NCI-H82 treated with DMSO at 0.1 percent for 48 hours (cell line): Measurements from ENCODE around the gene BICD1.
"Not testable (repeated sequence)": the region's sequence is repeated elsewhere in the genome, so short reads cannot be mapped to it uniquely, and the experiment has no call there.

ENCODE experiments used
- DNase-seq: peaks from one replicate; lab custom pipeline; 2025; ENCODE audit not compliant: unreplicated experiment; lab: John Stamatoyannopoulos, UW

The BICD1 gene

DNA sequence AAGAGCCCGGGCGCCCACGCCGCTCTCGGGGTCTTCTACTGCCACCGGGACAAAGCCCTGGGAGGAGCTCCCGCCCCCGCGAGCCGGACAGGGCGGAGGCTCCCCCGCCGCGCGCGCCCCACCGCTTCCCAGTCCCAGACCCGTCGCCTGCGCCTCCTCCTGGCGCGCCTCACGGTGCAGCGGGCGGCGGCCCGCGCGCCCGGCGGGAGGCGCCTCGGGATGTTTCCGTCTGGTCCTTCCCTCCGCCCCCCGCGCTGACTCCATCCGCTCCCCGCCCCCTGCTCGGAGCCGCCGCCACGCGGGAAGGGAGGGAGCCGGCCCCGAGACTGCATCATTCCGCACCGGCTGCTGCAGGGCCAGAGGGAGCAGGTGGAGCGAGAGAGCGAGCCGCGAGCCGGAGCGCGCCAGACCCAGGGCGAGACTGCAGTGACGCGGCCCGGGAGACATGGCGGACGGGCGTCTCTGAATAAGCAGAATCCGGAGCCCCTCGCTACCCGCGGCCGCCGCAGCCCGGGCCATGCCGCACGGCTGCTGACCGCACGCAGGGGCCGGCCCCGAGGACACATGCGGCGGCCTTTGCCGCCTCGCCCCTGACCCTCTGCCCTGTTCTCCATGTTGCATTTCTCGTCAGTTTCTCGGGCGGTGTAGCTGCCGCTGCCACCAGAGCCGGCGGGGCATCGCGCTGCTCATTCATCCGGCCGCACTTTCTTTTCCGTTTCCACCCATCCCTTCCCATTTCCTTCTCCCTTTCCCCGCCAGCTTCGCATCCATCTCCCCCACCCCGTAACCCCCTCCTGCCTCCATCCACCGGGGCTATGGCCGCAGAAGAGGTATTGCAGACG, at the start of gene BICD1:
BICD1 (plus strand) TSS at position 331 of the 842 bp plus-strand sequence; CDS start at position 816, 485 bp downstream.
- peak; percentile 73 for DNase-seq

DNA sequence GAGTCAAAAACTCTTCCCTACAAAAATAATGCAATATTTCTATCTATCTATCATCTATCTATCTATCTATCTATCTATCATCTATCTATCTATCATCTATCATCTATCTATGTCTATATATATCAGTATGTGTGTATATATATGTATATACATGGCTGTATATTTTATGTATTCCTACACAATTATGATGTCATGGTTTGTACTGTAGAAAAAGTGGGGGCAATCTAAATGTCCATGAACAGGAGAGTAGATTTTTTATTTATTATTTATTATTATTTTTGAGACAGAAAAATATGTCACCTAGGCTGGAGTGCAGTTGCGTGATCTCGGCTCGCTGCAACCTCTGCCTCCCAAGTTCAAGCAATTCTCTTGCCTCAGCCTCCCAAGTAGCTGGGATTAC, 45.6 kb upstream of the BICD1 start:
- no peak for DNase-seq

DNA sequence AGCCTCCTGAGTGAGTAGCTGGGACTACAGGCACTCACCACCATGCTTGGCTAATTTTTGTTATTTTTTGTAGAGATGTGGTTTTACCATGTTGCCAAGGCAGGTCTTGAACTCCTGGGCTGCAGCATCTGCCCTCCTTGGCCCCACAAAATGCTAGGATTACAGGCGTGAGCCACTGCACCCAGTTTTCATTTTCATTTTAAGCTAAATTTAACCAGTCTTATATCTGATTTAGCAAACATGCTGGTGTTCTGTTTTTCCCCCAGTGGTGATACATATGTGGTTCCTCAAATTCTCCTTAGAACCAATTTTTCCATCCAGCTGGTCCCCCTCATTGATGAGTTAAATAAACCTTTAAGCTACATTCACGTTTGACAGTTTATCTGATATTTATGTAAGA, 43.8 kb upstream of the BICD1 start:
- DNase-seq: no peak

DNA sequence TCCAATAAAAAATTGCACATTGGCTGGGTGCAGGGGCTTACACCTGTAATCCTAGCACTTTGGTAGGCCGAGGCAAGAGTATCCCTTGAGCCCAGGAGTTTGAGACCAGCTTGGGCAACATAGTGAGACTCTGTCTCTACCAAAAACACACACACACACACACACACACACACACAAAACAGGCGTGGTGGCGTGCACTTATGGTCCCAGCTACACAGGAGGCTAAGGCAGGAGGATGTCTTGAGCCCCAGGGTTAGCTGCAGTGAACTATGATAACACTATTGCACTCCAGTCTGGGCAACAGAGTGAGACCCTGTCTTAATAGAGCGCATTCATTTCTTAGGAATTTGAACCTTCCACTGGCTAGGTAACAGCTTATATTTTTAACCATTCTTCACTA, 42.9 kb upstream of the BICD1 start:
- no peak for DNase-seq

DNA sequence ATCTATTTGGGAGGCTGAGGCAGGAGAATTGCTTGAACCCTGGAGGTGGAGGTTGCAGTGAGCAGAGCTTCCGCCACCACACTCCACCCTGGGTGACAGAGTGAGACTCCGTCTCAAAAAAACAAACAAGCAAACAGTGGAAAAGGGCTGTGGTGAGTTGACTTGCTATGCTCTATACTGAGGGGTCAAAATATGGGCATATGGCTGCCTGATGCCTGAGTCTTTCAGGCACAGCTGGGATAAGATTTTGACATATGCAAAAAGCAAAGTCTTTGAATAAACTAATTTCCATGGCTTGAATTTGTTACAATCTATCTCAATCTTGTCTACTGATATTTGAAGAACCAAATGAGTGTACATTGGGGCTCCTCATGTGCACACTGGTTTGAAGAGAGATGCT, 40.4 kb upstream of the BICD1 start:
- DNase-seq: no peak

DNA sequence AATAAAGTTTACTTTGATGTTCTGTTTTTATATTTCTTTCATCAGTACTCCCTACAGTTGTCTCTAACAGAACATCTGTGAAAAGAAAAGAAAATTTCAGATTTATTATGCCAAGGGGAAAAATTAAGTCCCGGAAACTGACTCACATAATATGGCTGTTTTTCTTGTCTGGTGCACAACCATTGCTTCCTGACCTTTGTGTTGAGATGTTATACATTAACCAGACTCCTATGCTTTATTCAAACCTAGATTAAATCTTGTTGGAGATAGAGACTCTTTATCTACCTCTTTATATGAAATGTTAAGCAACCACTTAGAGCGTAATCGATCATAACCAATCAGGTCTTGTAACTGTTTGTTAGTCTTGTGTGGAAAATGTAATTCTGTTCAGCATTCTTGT, 37.6 kb upstream of the BICD1 start:
- no peak for DNase-seq

DNA sequence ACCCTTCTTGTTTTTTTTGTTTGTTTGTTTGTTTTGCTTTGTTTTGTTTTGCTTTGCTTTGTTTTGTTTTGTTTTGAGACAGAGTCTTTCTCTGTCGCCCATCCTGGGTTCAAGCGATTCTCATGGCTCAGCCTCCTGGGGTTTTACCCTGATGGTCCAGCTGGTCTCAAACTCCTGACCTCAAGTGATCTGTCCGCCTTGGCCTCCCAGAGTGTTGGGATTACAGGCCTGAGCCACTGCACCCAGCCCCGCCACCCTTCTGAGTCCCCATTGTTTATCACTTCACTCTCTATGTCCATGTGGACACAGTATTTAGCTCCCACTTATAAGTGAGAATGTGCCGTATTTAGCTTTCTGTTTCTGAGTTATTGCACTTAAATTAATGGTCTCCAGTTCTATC, 36.9 kb upstream of the BICD1 start:
- no peak for DNase-seq

DNA sequence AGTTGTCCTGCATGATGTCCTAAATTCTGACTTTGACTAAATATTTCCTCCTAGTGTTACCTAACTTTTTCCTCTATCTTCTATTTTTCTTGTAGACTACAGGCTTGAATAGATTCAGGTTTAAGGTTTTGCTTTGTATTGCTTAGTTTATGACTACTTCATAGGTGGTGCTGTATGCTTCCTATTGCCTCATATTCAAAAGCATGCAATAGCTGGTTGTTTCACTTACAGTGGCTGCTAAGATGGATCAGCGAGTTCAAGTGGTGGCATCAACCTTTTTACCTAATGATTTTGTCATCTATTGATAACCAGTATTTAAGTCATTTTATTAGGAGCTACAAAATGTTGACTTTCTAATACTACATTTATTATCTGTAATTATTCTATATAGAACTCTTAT, 36.3 kb upstream of the BICD1 start:
- no peak for DNase-seq

DNA sequence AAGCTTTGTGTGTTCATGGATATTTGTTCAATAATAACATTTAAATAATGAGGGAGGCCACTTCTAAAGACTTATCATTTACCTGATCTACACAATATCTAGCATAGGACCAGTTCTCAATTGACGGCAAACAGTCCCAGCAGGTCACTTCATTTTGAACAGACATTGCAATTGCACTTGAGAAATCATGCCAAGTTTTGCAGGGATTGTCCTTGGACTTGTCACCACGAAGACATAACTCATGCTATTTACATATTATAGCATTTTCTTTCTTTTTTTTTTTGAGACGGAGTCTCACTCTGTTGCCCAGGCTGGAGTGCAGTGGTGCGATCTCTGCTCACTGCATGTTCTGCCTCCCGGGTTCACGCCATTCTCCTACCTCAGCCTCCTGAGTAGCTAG, 34.5 kb upstream of the BICD1 start:
- DNase-seq: no peak

DNA sequence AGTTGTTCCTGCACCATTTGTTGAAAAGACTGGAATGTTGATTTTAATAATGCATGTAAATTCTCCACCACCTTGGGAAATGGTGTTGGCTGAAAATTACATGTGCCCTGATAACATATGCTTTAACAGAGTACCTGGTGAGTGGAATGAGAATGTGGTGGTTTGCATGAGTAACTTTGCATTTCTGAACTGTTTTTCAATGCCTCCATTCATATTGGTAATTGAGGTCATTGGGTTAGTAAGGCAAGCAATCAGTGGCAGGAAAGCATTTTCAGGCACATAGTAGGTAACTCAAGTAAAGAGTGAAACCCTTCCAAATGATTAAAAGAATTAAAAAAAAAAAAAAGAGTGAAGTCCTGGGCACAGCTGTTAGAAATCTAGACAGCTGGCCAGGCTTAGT, 32.2 kb upstream of the BICD1 start:
- DNase-seq: no peak

DNA sequence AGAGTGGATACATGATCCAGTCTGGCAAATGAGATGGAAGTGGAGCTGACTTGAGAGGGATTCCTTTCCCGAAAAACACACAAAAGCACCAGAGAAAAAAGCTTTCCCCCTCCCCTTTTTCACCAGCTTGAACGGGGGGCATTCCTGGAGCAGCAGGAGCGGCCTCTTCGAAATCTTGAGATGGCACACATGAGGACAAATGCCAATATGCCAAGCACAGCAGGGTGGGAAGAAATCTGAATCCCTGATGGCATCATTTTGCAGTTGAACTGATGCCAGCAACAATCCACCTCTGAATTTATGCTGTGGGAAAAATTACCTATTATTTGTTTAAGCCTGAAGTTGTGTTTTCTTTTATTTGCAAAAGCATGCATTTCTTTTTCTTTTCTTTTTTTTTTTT, 29.7 kb upstream of the BICD1 start:
- no peak for DNase-seq

DNA sequence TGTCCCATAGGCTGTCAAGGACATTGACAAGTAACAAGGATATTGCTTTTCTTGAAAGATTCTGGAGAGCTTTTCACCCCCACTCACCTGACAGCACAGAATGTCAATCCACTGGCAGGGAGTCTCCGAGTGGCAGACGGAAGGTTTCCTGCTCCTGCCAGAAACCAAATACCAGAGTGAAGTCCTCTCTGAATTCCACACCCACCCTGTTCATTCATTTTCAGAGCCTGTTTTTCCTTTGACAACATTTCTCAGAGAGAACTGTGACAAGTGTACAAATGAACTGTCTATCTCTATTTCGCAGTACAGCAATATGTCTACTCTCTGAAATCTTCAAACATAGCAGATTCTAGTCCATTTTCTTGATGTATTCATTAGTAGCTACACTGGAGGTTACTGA, 26.2 kb upstream of the BICD1 start:
- no peak for DNase-seq

DNA sequence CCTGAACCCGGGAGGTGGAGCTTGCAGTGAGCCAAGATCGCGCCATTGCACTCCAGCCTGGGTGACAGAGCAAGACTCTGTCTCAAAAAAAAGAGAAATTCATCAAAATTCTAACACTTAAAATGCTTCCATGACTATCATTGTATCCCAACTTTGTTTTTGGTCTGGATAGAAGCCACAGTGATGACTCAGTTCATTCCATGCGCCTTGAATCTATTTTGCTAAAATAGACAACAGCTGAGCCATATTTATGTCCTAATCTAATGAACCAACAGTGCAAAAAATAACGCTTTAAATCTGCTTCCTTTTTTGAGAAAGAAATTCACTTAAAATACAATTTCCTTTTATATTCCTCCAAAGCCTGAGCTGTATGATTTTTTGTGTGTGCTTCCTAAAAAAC, 23.2 kb upstream of the BICD1 start:
- no peak for DNase-seq

DNA sequence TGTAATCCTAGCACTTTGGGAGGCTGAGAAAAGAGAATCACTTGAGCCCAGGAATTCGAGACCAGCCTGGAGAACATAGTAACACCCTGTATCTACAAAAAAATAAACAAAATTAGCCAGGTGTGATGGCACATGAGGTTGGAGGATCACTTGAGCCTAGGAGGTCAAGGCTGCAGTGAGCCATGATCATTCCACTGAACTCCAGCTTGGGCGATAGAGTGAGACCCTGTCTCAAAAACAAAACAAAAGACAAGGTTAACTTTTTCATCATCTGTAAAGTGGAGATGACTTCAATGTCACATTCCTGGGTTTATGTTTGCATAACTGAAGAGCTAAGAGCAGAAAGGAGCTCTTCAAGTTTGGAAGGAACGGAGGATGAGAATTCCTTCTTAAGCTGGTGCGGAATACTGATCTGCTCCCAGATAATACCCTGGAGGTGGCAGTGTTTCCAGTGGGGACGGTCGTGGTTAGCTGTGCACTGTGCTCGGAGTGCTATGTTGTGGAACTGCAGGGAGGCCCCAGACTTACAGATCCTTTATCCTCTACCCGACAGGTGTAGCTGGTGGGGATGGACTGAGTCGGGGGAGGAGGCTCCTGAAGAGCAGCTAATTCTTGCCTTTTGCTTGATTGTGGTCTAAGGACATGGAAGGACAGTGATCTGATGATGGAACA, 22.5 kb upstream of the BICD1 start:
- DNase-seq: no peak

DNA sequence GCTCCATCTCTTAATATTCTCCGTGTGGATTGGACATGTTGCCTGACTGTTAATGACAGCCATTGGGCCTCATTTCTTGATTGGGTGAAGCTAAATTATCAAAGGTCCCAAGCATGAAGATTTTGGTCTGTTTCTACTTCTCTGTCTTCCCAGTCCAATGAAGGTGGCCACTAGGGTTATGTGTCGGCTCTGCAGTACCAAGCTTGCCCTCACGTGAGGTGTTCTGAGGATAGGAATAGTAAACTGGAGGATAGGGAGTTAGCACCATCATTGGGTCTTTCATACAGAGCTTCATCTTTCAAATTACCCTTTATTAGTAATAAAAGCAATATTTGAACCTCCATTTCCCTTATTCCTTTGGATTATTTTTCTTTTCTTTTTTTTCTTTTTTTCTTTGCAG, 21.9 kb upstream of the BICD1 start:
- DNase-seq: no peak

DNA sequence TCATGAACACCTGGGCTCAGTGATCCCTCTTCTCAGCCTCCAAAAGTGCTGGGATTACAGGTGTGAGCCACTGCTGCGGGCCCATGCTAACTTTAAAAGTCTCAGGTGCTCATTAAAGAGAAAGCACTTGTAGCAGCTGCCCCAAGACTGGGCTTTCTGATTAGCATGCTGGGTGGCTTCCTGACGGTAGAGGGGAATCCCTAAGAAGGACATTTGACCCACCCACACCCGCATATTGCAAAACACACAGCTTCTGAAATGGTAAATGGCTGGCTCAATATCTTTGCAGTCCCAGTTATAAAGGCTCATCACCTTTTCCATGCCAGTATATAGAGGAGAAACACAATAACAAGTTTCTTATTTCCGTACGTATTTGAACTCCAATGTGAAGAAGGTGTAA, 19.3 kb upstream of the BICD1 start:
- no peak for DNase-seq

DNA sequence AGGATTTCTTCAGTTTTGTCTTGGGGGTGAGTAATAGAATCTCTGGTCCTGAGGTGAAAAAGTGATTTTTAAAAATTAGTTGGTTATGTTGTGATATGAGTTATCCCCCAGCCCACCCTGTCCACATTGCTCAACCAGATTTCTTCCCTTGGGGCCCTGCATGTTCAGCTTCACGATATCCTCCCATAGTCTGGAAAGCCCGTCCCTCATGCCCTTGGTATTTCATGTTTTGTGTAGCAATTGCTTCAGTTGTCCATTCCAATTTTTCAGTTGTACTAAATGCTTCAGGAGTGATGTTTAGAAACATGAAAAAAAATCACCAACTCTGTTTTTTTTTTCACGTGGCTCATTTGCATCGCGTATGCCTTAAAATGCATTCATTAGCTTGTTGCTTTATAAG, 17.5 kb upstream of the BICD1 start:
- DNase-seq: no peak

DNA sequence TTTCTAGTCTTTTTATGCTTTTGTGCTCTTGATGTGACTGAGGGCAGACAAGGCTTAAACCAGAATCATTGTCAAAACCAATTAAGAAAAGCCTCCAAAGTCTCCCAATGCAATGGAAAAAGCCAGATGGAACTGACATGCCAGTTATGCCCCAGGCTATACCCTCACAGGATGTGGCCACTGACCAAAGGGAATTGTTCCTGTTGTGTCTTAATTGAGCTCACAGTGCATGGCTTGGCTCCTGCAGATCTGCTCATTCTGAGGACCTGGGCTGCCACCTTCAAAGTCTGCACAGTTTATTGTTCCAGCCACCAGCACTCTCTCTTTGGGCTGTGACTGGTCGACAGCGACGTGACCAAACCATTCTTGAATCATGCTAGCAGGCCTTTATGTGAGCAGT, 17.1 kb upstream of the BICD1 start:
- no peak for DNase-seq

DNA sequence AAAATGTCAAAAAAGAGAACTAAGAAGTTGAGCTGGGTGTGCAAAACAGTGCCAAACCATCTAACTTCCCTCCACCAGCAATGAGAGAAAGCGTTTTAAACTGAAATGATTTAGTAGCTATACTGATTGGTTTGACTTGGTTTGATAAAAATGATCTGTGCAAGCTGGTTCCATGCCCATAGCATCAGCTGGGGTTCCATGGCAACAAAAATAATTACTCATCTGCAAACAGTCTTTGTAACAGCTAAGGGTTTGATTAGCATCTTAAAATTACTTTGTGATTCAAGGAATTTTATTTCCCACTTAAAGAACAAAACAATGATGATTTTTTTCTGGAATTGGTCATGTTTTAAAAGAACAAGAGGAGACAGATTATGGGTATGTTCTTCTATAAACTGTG, 15.0 kb upstream of the BICD1 start:
- no peak for DNase-seq

DNA sequence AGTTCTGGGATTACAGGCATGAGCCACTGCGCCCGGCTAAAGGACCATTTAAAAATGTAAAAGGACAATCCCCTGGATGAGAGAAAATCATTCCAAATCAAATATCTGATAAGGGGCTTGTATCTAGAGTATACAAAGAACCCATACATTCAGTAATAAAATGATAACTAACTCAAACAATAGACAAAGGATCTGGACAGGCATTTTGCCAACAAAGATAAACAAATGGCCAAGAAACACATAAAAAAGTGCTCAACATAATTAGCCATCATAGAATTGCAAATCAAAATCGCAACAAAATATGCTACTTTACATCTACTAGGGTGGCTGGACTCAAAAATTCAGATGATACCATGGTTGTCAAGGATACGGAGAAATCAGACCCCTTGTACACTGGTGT, 8.5 kb upstream of the BICD1 start:
- DNase-seq: no peak

DNA sequence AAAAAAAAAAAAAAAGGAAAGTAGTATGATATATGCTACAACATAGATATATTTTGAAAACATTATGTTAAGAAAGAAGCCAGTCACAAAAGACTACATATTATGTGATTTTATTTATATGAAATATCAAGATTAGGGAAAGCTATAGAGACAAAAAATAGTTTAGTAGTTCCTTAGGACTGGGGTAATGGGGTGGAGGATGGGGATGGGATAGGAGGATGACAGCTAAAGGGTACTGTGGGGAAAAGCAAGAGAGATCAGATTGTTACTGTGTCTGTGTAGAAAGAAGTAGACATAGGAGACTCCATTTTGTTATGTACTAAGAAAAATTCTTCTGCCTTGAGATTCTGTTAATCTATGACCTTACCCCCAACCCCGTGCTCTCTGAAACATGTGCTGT, 7.4 kb upstream of the BICD1 start:
- not testable (repeated sequence) for DNase-seq

DNA sequence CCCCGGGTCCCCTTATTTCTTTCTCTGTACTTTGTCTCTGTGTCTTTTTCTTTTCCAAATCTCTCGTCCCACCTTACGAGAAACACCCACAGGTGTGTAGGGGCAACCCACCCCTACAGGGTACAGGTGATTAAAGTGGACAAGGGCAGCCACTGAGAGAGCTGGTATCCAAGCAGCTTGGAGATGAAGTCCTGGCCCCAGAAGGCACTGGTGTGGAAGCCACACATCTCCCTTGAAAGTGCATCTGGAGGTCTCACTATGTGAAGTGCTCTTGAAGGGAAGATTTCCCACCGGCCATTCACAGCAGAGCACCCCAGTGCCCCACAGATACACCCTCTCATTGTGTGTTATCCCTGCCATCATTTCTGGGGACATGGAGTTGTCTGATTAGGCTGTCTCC, 6.3 kb upstream of the BICD1 start:
- no peak for DNase-seq

DNA sequence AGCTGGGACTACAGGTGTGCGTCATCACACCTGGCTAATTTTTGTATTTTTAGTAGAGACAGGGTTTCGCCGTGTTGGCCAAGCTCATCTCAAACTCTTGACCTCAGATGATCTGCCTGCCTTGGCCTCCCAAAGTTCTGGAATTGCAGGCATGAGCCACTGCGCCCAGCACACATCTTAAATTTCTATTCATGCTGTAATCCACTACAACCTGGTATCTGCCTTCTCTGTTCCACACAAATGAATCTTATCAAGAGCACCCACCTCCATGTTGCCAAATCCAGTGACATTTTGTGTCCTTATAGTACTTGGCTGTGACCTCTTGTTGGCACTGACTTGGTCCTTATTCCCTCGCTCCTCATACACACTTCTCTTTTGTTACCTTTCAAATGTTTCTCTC, 5.8 kb upstream of the BICD1 start:
- no peak for DNase-seq
